Natural killer cell treated with Interleukin-12 subunit alpha and Interleukin-12 subunit beta and Interleukin-15 and Interleukin-18, amount 100 ng/mL, for 72 hours (primary cell): ENCODE results near the gene MMP24. TPM values are rescaled to one million over a fixed set of nuclear protein-coding genes. Genes with fewer than 3 reads are reported as not detected.
"Not testable (repeated sequence)": the region's sequence is repeated elsewhere in the genome, so short reads cannot be mapped to it uniquely, and the experiment has no call there.

Experiments used
- ATAC-seq, 2 donors: fragments of 150-1000 bp; cut with Tn5 transposase in 1 of 2; sonication (Bioruptor Pico), chemical (Tn5 transposase) in 1 of 2; 2 replicates each; pipeline ENCODE4 v1.10.0; 2021
- DNase-seq: peaks from one replicate; pipeline ENCODE4 v3.0.0; 2022; ENCODE audit warnings: low spot score
- H3K27ac Mint-ChIP-seq, 2 donors: 1 replicate in 1 of 2; 2 replicates in 1 of 2; pipeline ENCODE4 v1.8.0; 2022; ENCODE audit warnings: mixed read lengths in 2 of 2, mild to moderate bottlenecking in 1 of 2, moderate library complexity in 1 of 2
- H3K27me3 Mint-ChIP-seq, 2 donors: 1 replicate in 1 of 2; 2 replicates in 1 of 2; pipeline ENCODE4 v1.8.0; 2022; ENCODE audit warnings: mixed read lengths in 2 of 2
- H3K36me3 Mint-ChIP-seq: one replicate; pipeline ENCODE4 v1.8.0; 2022; ENCODE audit warnings: mixed read lengths
- H3K4me1 Mint-ChIP-seq, 2 donors: 1 replicate in 1 of 2; 2 replicates in 1 of 2; pipeline ENCODE4 v1.8.0; 2022; ENCODE audit warnings: low read depth in 2 of 2, mixed read lengths in 2 of 2, mild to moderate bottlenecking in 1 of 2
- H3K4me3 Mint-ChIP-seq: one replicate; pipeline ENCODE4 v1.8.0; 2022; ENCODE audit warnings: mixed read lengths
- H3K9me3 Mint-ChIP-seq: 2 replicates; pipeline ENCODE4 v1.8.0; 2022; ENCODE audit warnings: mixed read lengths
- total RNA-seq, 2 donors: library from RNA; stranded (reverse); gene quantifications; one replicate each; pipeline ENCODE4 v1.2.3, GENCODE V29; 2022

MMP24 gene
- total RNA-seq, 2 donors from 2014 or later, result not detected

- DNase-seq, H3K9me3 Mint-ChIP-seq, ATAC-seq, H3K27me3 Mint-ChIP-seq, H3K36me3 Mint-ChIP-seq: not testable (repeated sequence)
- H3K4me3 Mint-ChIP-seq, result peak overlapping the region; percentile 61
- H3K4me1 Mint-ChIP-seq, result peaks cover 34 to 35% of the 10 kb centered on the region in 2 donors
- H3K27ac Mint-ChIP-seq, result peak overlapping the region; percentile 63 to 92
Measured at GRCh38 chr20:35315632-35316020, 89.1 kb downstream of the MMP24 start.

- no peaks in the 10 kb centered on the region for H3K9me3 Mint-ChIP-seq
- ATAC-seq (peak in 1 of 2 donors; percentile 42), DNase-seq (no peak)
- peaks cover 6% of the 10 kb centered on the region for H3K36me3 Mint-ChIP-seq
- H3K27me3 Mint-ChIP-seq, result no peaks in the 10 kb centered on the region
- no peak overlapping the region for H3K4me3 Mint-ChIP-seq
- peak overlapping the region; percentile 63 to 92 for H3K27ac Mint-ChIP-seq
- peaks cover 34 to 35% of the 10 kb centered on the region in 2 donors for H3K4me1 Mint-ChIP-seq
Measured at GRCh38 chr20:35316086-35316485, 89.6 kb downstream of the MMP24 start.

GRCh38 chr20:35317416-35318210 is 91.1 kb downstream of the MMP24 start:
- no peak overlapping the region for H3K4me3 Mint-ChIP-seq
- peak overlapping the region; percentile 17 to 34 for H3K27ac Mint-ChIP-seq
- no peaks in the 10 kb centered on the region for H3K9me3 Mint-ChIP-seq
- DNase-seq, result no peak
- H3K4me1 Mint-ChIP-seq, result peaks cover 28 to 31% of the 10 kb centered on the region in 2 donors
- ATAC-seq, result no peak
- peaks cover 3% of the 10 kb centered on the region for H3K36me3 Mint-ChIP-seq
- H3K27me3 Mint-ChIP-seq, result no peaks in the 10 kb centered on the region

GRCh38 chr20:35318502-35319157 is 92.1 kb downstream of the MMP24 start:
- ATAC-seq (no peak), DNase-seq (no peak)
- no peaks in the 10 kb centered on the region for H3K27me3 Mint-ChIP-seq
- no peak overlapping the region for H3K4me3 Mint-ChIP-seq
- H3K9me3 Mint-ChIP-seq, result no peaks in the 10 kb centered on the region
- no peaks in the 10 kb centered on the region for H3K36me3 Mint-ChIP-seq
- H3K4me1 Mint-ChIP-seq, result peaks cover 26 to 36% of the 10 kb centered on the region in 2 donors
- H3K27ac Mint-ChIP-seq, result no peak overlapping the region

GRCh38 chr20:35319192-35319870 is 92.8 kb downstream of the MMP24 start:
- Mint-ChIP-seq H3K9me3 (no peaks in the 10 kb centered on the region), H3K4me3 (no peak overlapping the region), H3K4me1 (peaks cover 23 to 34% of the 10 kb centered on the region in 2 donors), H3K27ac (no peak overlapping the region), H3K27me3 (no peaks in the 10 kb centered on the region), H3K36me3 (no peaks in the 10 kb centered on the region)
- ATAC-seq, result no peak
- no peak for DNase-seq

- H3K36me3 Mint-ChIP-seq, result no peaks in the 10 kb centered on the region
- H3K4me3 Mint-ChIP-seq, result no peak overlapping the region
- peaks cover 18 to 29% of the 10 kb centered on the region in 2 donors for H3K4me1 Mint-ChIP-seq
- DNase-seq, result no peak
- no peak overlapping the region for H3K27ac Mint-ChIP-seq
- H3K9me3 Mint-ChIP-seq, result no peaks in the 10 kb centered on the region
- H3K27me3 Mint-ChIP-seq, result no peaks in the 10 kb centered on the region
- ATAC-seq, result no peak
Measured at GRCh38 chr20:35319871-35320197, 93.3 kb downstream of the MMP24 start.

- H3K9me3 Mint-ChIP-seq, result no peaks in the 10 kb centered on the region
- H3K4me1 Mint-ChIP-seq, result peaks cover 11 to 22% of the 10 kb centered on the region in 2 donors
- H3K36me3 Mint-ChIP-seq, result no peaks in the 10 kb centered on the region
- H3K27me3 Mint-ChIP-seq, result no peaks in the 10 kb centered on the region
- H3K27ac Mint-ChIP-seq, result no peak overlapping the region
- H3K4me3 Mint-ChIP-seq, result no peak overlapping the region
- ATAC-seq (no peak), DNase-seq (no peak)
Measured at GRCh38 chr20:35320396-35321126, 94.1 kb downstream of the MMP24 start.

GRCh38 chr20:35325401-35325800 is 98.9 kb downstream of the MMP24 start:
- H3K9me3 Mint-ChIP-seq, result no peaks in the 10 kb centered on the region

GRCh38 chr20:35326021-35326739 is 99.7 kb downstream of the MMP24 start:
- no peak for ATAC-seq
- no peaks in the 10 kb centered on the region for H3K9me3 Mint-ChIP-seq
- no peak for DNase-seq
- H3K27ac Mint-ChIP-seq, result no peak overlapping the region
- H3K36me3 Mint-ChIP-seq, result no peaks in the 10 kb centered on the region
- peaks cover 0 to 9% of the 10 kb centered on the region in 2 donors for H3K4me1 Mint-ChIP-seq
- H3K27me3 Mint-ChIP-seq, result no peaks in the 10 kb centered on the region
- no peak overlapping the region for H3K4me3 Mint-ChIP-seq

More at GRCh38 chr20:35325401-35325800, 98.9 kb downstream of the MMP24 start:
- Mint-ChIP-seq H3K4me3 (no peak overlapping the region), H3K27ac (no peak overlapping the region), H3K4me1 (peaks cover 0 to 9% of the 10 kb centered on the region in 2 donors), H3K27me3 (no peaks in the 10 kb centered on the region), H3K36me3 (no peaks in the 10 kb centered on the region)
- DNase-seq, result no peak
- no peak for ATAC-seq

Other genes with a start within 250 kb of the MMP24 start
- 10 to 100 TPM; 62.8 to 86.4 TPM for gene TRPC4AP, start 133.9 kb upstream of the MMP24 start, total RNA-seq
- 10 to 100 TPM; 27.8 to 29.2 TPM for gene EDEM2, start 79.4 kb upstream of the MMP24 start, total RNA-seq
- gene PROCR, start 54.6 kb upstream of the MMP24 start, total RNA-seq, result 1 to 10 TPM in 1 of 2 donors, under 1 TPM in 1; 0.53 to 2.5 TPM
- gene MMP24OS, start 51.4 kb downstream of the MMP24 start, total RNA-seq, result 10 to 100 TPM; 35.6 to 51.2 TPM
- 100 to 1,000 TPM; 154 to 233 TPM for gene EIF6, start 58.1 kb downstream of the MMP24 start, total RNA-seq
- under 1 TPM in 1 of 2 donors, not detected in 1; 0.10 TPM for gene FAM83C, start 65.7 kb downstream of the MMP24 start, total RNA-seq
- gene UQCC1, start 185.3 kb downstream of the MMP24 start, total RNA-seq, result 10 to 100 TPM; 61.5 to 68.9 TPM
- not detected for gene GDF5, start 211.5 kb downstream of the MMP24 start, total RNA-seq
- gene CEP250, start 228.9 kb downstream of the MMP24 start, total RNA-seq, result 10 to 100 TPM; 67.5 to 90.0 TPM